ENCODE data around the gene IGHMBP2. TPM values are rescaled to one million over a fixed set of nuclear protein-coding genes. Genes with fewer than 3 reads are reported as not detected.
"Not testable (repeated sequence)": the region's sequence is repeated elsewhere in the genome, so short reads cannot be mapped to it uniquely, and the experiment has no call there.

IGHMBP2 gene
- 10.3 TPM for polyA plus RNA-seq (ENCODE audit: insufficient read length)

GRCh38 chr11:68903288-68904247 is at the start of gene IGHMBP2, which contains the start of gene MRPL21:
IGHMBP2 (plus strand) TSS chr11:68903891; CDS start chr11:68903953, 62 bp downstream.
MRPL21 (minus strand) TSS chr11:68903832; CDS start chr11:68903810, 22 bp downstream.
- DNase-seq (ENCODE audit: low read depth), result peak; percentile 66

- DNase-seq (ENCODE audit: low read depth), result no peak
Observed at GRCh38 chr11:68854273-68854958, 49.3 kb upstream of the IGHMBP2 start.

DNA sequence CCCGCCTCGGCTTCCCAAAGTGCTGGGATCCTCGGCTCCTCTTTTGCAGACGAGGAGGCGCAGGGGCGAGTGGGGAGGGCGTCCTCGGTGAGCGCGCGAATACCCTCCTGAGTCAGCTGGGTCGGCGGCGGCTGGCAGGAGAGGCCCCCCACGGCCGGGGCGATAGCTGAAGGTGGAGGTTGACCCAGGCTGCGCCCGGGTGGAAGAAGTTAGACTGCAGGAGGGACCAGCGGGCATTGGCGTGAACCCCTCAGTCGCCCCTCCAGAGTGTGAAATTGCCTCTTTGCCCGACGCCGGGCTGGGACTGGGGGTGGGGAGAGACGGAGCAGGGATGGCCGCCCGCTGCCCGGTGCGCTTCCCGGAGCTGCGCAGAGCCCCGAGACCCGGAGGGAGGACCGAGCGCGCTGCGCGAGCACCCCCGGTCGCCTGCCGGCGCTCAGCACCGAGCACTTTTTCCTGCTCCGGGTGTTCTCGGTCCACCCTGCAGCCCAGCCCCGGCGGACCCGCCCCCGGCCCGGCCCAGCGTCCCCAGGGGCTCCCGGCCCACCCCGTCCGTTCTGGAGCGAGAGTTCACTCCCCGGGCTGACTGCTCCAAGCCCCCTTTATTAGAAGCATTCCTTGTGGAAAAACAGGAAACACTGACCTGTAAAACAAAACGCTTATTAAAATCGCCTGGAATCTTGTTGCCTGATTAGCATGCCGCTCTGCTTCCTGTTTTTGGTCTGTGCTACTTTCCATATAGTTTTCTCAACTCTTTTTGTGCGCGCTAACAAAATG is 48.3 kb upstream of the IGHMBP2 start:
- no peak for DNase-seq (ENCODE audit: low read depth)

GRCh38 chr11:68856425-68857030 is 47.2 kb upstream of the IGHMBP2 start:
- not testable (repeated sequence) for DNase-seq (ENCODE audit: low read depth)

DNA sequence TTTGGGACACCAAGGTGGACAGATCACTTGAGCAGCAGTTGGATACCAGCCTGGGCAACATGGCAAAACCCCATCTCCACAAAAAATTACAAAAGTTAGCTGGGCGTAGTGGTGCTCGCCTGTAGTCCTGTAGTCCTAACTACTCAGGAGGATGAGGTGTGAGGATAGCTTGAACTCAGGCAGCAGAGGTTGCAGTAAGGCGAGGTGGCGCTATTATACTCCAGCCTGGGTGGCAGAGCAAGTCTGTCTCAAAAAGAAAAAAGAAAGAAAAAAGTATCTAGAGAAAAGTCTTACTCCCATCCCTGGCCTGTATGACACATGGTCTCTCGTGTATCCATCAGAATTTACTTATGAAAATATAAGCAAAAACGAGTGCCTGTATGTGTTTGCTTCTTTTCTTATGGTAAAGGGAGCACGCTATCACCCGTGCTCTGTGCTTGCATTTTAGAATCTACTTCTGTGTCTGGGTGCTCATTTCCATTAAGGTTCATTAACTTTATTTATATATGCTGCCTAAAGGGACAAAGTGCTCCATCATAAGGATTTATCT is 46.6 kb upstream of the IGHMBP2 start:
- DNase-seq (ENCODE audit: low read depth), result no peak

GRCh38 chr11:68859123-68859522 is 44.6 kb upstream of the IGHMBP2 start:
- no peak for DNase-seq (ENCODE audit: low read depth)

GRCh38 chr11:68862421-68862820 is 41.3 kb upstream of the IGHMBP2 start:
- no peak for DNase-seq (ENCODE audit: low read depth)

DNA sequence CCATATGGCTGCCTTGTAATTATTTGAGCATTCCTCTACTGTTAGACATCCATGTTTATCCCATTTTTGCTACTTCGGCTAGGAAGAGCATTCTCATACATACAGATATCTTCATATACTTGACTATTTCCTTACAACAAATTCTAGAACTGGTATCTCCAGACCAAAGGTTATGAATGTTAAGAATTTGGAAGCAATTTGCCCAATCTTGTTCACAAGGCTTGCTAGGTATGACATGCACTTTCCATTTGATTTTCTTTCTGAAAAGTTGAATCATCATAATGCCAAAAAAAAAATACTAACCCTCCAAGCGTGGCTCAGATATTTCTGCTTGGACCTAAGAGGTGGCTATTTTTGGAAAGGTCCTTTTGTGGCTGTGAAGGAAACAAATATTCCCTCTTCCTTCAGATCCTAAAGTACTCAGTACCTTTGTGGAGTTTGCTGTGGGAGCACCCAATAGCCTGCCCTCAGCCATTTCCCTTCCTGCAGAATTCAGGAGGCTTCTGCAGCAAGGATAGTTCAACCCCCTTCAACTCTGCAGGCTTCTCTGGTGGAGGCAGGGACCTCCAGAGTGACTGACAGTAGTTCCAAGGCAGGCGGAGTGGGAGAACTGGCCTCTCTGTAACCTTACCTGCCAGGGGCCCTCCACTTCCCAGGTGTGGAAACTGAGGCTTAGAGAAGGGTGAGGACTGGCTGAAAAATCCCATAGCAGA is 40.0 kb upstream of the IGHMBP2 start:
- no peak for DNase-seq (ENCODE audit: low read depth)

- DNase-seq (ENCODE audit: low read depth), result no peak
Observed at GRCh38 chr11:68865241-68865640, 38.5 kb upstream of the IGHMBP2 start.

DNA sequence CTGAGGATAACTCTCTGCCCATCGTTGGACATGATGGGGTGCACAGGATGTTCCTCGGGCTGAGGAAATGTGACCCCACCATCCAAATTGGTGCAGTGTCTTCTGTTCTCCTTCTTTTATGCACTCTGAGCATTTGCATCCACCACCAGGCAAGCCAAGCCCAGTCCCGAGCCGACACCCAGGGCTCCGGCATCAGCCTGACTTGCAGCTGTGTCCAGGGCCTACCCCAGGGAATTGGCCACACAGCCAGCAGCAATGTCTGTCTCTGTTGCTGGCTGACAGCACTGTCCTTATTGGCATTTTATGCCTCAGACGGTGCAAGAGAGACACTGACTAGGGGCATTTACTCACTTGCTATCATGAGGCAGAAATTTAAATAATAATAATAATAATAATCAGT is 36.6 kb upstream of the IGHMBP2 start:
- no peak for DNase-seq (ENCODE audit: low read depth)

GRCh38 chr11:68868221-68868835 is 35.4 kb upstream of the IGHMBP2 start:
- DNase-seq (ENCODE audit: low read depth), result no peak

- no peak for DNase-seq (ENCODE audit: low read depth)
Observed at GRCh38 chr11:68870470-68870869, 33.2 kb upstream of the IGHMBP2 start.

- no peak for DNase-seq (ENCODE audit: low read depth)
Observed at GRCh38 chr11:68872216-68873003, 31.3 kb upstream of the IGHMBP2 start.

DNA sequence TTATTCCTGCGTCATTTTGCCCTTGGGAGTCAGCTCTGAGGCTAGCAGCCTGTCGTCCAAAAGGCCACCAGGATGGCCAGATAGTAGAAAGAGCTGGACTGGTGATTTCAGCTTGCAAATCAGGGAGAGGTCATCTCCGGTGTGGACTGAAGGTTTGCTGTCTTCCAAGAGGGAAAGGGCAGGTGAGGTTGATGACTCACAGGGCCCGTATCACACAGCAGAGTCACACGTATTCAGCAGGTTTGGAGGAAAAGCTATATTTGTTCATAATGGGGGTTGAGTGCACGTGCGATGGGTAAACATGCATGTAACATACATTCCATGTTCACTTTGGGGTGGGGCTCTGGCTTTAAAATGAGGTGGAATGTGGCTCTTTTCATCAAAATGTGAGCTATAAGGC is 25.7 kb upstream of the IGHMBP2 start:
- DNase-seq (ENCODE audit: low read depth), result no peak

GRCh38 chr11:68880851-68881250 is 22.8 kb upstream of the IGHMBP2 start:
- no peak for DNase-seq (ENCODE audit: low read depth)

DNA sequence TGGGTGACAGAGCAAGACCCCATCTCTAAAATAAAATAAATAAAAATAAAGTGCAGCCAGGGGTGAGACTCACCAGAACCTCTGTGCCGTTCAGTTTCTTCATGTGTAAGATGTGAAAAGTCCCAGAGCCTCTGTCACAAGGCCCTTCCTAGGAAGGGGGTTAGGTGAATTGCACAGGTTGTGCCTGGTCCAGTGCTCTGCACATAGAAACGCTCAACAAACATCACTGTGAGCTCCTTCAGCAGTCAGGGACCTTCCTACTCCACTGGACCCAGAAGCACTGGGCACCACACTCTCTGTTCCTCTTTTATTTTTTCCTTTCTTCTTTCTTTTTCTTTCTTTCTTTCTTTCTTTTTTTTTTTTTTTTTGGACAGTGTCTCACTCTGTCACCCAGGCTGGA is 22.4 kb upstream of the IGHMBP2 start:
- DNase-seq (ENCODE audit: low read depth), result no peak

DNA sequence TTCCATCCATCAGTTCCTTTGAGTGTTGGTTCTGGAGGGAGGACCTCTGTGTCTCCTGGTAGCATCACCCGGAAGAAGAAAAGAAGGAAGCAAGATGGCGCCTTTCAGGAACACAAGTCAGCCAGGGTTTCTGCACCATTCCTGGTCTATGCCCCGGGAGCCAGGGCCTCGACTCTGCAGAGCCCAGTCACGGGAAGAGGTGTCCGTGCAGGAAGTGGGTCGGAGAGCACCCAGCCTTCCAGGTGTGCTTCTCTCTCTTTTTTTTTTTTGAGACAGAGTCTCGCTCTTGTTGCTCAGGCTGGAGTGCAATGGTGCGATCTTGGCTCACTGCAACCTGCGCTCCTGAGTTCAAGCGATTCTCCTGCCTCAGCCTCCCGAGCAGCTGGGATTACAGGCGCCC is 21.3 kb upstream of the IGHMBP2 start:
- no peak for DNase-seq (ENCODE audit: low read depth)

- DNase-seq (ENCODE audit: low read depth), result not testable (repeated sequence)
Observed at GRCh38 chr11:68884827-68885226, 18.9 kb upstream of the IGHMBP2 start.

DNA sequence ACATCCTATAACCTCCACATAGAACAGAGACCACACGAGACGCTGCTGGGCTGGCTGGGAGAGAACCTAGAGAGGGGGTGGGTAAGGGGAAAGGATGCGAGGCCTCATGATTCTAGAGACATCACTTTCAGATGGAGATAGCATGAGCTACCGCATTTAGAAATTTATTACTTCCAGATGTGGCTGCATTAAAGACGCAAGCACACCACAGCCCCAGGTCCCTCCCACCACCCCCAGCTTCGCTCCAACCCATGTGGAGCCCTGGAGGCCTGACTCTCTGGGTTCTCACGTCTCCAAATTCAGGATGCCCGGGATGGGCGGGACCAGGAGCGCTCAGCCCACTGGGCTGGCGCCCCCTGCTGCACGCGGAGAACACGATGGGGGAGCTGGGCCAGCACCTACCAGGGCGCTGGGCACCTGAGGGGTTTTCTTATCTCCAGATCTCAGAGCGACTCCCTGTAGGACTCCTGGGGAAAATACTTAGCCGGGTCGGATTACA is 13.7 kb upstream of the IGHMBP2 start:
- DNase-seq (ENCODE audit: low read depth), result peak; percentile 75

All from forelimb muscle (tissue), 1 donor.